HepG2 (cell line): ENCODE data around the gene DPH7. TPM values are rescaled to one million over a fixed set of nuclear protein-coding genes. Genes with fewer than 3 reads are reported as not detected.

Experiments
- ATAC-seq: fragments of 200-7000 bp; cut with Tn5 transposase; 3 replicates; pipeline ENCODE4 v1.9.1; 2020; ENCODE audit warnings: mild to moderate bottlenecking, moderate library complexity
- BruUV-seq: library from RNA; stranded (reverse); fragments of 400-500 nt; replicated peaks from 2 replicates; lab custom pipeline; 2021; lab: Mats Ljungman, UMichigan
- CTCF ChIA-PET: fragments of 300-600 bp; formaldehyde crosslinking; extraction: SDS; loops from one replicate; lab custom pipeline; 2021; ENCODE audit warnings: low total read pairs, inconsistent platforms, low intra/inter-chr PET ratio; lab: Yijun Ruan, JAX
- POLR2A ChIA-PET: fragments of 350-600 bp; sonication (Branson Sonifier 250); formaldehyde crosslinking; loops from one replicate; lab custom pipeline; 2020; ENCODE audit warnings: antibody characterized with exemption, inconsistent platforms; lab: Yijun Ruan, JAX
- DNase-seq: peaks from one replicate; pipeline ENCODE4 v3.0.0-alpha.2; 2015; ENCODE audit warnings: low spot score
- FAIRE-seq: peaks from 3 replicates; lab custom pipeline; 2011; peaks lifted over from hg19 to GRCh38; lab: Jason Lieb, UNC
- H2AFZ ChIP-seq: one replicate; pipeline ENCODE4 v1.6.1; 2011; ENCODE audit warnings: low read length, inconsistent platforms
- H3K27ac ChIP-seq: fragments of 300-600 bp; 3 replicates; pipeline ENCODE4 v1.8.0; 2011; ENCODE audit warnings: mixed run types, mild to moderate bottlenecking, mixed read lengths, low read length, inconsistent platforms; ENCODE audit not compliant: insufficient read depth; ENCODE audit errors: extremely low read length
- H3K27me3 ChIP-seq, 2 experiments: fragments of 200-600 bp in 1 of 2; 2 replicates in 1 of 2; 3 replicates in 1 of 2; pipeline versions ENCODE4 v1.6.0 to v1.8.0; 2011; ENCODE audit warnings: low read length in 2 of 2, mild to moderate bottlenecking in 2 of 2, moderate library complexity in 2 of 2, inconsistent platforms in 1 of 2; ENCODE audit not compliant: insufficient read depth in 2 of 2, control insufficient read depth in 1 of 2
- H3K36me3 ChIP-seq, 2 experiments: fragments of 200-600 bp in 1 of 2; replicated peaks in 1 of 2; 2 replicates in 1 of 2; 3 replicates in 1 of 2; pipeline versions ENCODE4 v1.5.1 to v1.8.0; 2011; ENCODE audit warnings: low read length in 2 of 2, inconsistent platforms in 1 of 2; ENCODE audit not compliant: insufficient read depth in 2 of 2, control insufficient read depth in 1 of 2
- H3K4me1 ChIP-seq: 2 replicates; pipeline ENCODE4 v1.5.1; 2012; ENCODE audit warnings: low read length, inconsistent platforms; ENCODE audit not compliant: insufficient read depth
- H3K4me2 ChIP-seq: 2 replicates; pipeline ENCODE4 v1.6.0; 2011; ENCODE audit warnings: low read depth, low read length, inconsistent platforms
- H3K4me3 ChIP-seq, 3 experiments: fragments of 200-600 bp in 1 of 3; sonication (generic), shearing (Covaris generic) in 1 of 3; replicated peaks in 1 of 3; 2 replicates each; pipeline ENCODE4 v1.5.1; 2011 to 2016; ENCODE audit warnings: low read length in 3 of 3, inconsistent platforms in 2 of 3, low read depth in 2 of 3, mild to moderate bottlenecking in 2 of 3, control low read depth in 1 of 3, mixed read lengths in 1 of 3; ENCODE audit not compliant: insufficient read depth in 1 of 3
- H3K79me2 ChIP-seq: one replicate; pipeline ENCODE4 v1.6.1; 2011; ENCODE audit warnings: low read length, inconsistent platforms; ENCODE audit not compliant: insufficient read depth
- H3K9ac ChIP-seq: 2 replicates; pipeline ENCODE4 v1.6.0; 2011; ENCODE audit warnings: mild to moderate bottlenecking, low read depth, low read length, inconsistent platforms; ENCODE audit not compliant: insufficient read depth
- H3K9me3 ChIP-seq: 2 replicates; pipeline ENCODE4 v1.5.1; 2012; ENCODE audit warnings: mild to moderate bottlenecking, low read length
- H4K20me1 ChIP-seq: 2 replicates; pipeline ENCODE4 v1.6.0; 2011; ENCODE audit warnings: inconsistent platforms, mild to moderate bottlenecking, low read length, moderate library complexity; ENCODE audit not compliant: insufficient read depth
- AGO2 ChIP-seq: fragments of 200-400 bp; formaldehyde crosslinking; optimal IDR thresholded peaks from 2 replicates; pipeline ENCODE3; 2017; ENCODE audit warnings: mild to moderate bottlenecking, low read depth, low read length, moderate library complexity
- MAF1 ChIP-seq: sonication (generic); formaldehyde crosslinking; IDR thresholded peaks from 2 replicates; pipeline ENCODE4 v1.5.0; 2020; ENCODE audit warnings: missing genetic modification reagents, borderline replicate concordance
- MAFF ChIP-seq: IDR thresholded peaks from 2 replicates; pipeline ENCODE4 v1.6.1; 2011; ENCODE audit warnings: low read depth, low read length, improper control_type of control experiment
- MAFK ChIP-seq, 2 experiments: IDR thresholded peaks in 1 of 2; conservative IDR thresholded peaks in 1 of 2; 2 replicates each; pipeline ENCODE4 v1.6.1; 2011; ENCODE audit warnings: improper control_type of control experiment in 2 of 2, low read length in 2 of 2
- NCOA2 ChIP-seq: sonication (generic); formaldehyde crosslinking; IDR thresholded peaks from 2 replicates; pipeline ENCODE4 v1.8.0; 2022; ENCODE audit warnings: inconsistent platforms
- POLR2A ChIP-seq, 2 experiments: IDR thresholded peaks; 2 replicates each; pipeline ENCODE4 v1.6.1; 2011; ENCODE audit warnings: low read depth in 2 of 2, low read length in 2 of 2, mild to moderate bottlenecking in 1 of 2, moderate library complexity in 1 of 2; ENCODE audit not compliant: insufficient read depth in 1 of 2
- ZNF430 ChIP-seq: sonication (generic); formaldehyde crosslinking; IDR thresholded peaks from 2 replicates; pipeline ENCODE4 v1.9.0; 2021; ENCODE audit warnings: mild to moderate bottlenecking, missing genetic modification reagents
- ZNF761 ChIP-seq: sonication (generic); formaldehyde crosslinking; conservative IDR thresholded peaks from 2 replicates; pipeline ENCODE4 v1.4.0; 2020; ENCODE audit warnings: mild to moderate bottlenecking, missing genetic modification reagents
- WGBS: methylation state at CpG from one replicate; pipeline ENCODE4 v1.1.6; 2017; ENCODE audit warnings: low lambda C conversion rate; 5-methylcytosine and 5-hydroxymethylcytosine counted together
- in situ Hi-C: cut with HindIII; loops from 2 replicates; pipeline ENCODE4 v1.10.0; 2017; ENCODE audit warnings: low pct_unique_long_range_greater_than_20kb; ENCODE audit not compliant: extremely low pct_ligation_motif_present
- intact Hi-C: fragments of 100-400 bp; cut with micrococcal nuclease; formaldehyde crosslinking; loops from one replicate; pipeline ENCODE4 v1.10.0; 2022; ENCODE audit not compliant: unreplicated experiment
- polyA plus RNA-seq, 8 experiments: library from polyadenylated mRNA; depleted of rRNA in 3 of 8; stranded (reverse) in 7 of 8; unstranded in 1 of 8; fragments of >200 nt; fragmentation: Illumina TruSeq in 4 of 8; extraction: Trizol in 4 of 8; gene quantifications; 2 replicates each; pipeline versions ENCODE4 v1.2.1 to v1.2.3, GENCODE V29; 2011 to 2016; ENCODE audit warnings: low read depth in 4 of 8, missing spikeins in 1 of 8, mixed read lengths in 1 of 8; ENCODE audit not compliant: insufficient read depth in 1 of 8
- total RNA-seq, 5 experiments: library from RNA; depleted of rRNA; stranded (reverse); fragments of >200 nt; fragmentation: Illumina TruSeq; extraction: Trizol; gene quantifications; 2 replicates each; pipeline ENCODE4 v1.2.3, GENCODE V29; 2016; ENCODE audit warnings: low read depth in 1 of 5
- TF ChIP-seq, protein P1 (sequence below): sonication (generic); formaldehyde crosslinking; IDR thresholded peaks from 2 replicates; pipeline ENCODE4 v1.8.1; 2023; ENCODE audit warnings: mild to moderate bottlenecking, missing genetic modification reagents
- TF ChIP-seq, protein P2 (sequence below), 2 experiments: sonication (generic) in 1 of 2; formaldehyde crosslinking in 1 of 2; IDR thresholded peaks; 2 replicates each; pipeline versions ENCODE4 v1.5.1 to v1.6.1; 2011 to 2020; ENCODE audit warnings: borderline replicate concordance in 1 of 2, low read depth in 1 of 2, low read length in 1 of 2, mild to moderate bottlenecking in 1 of 2, missing genetic modification reagents in 1 of 2, moderate library complexity in 1 of 2
- TF ChIP-seq, protein P3 (sequence below): sonication (generic); formaldehyde crosslinking; IDR thresholded peaks from 2 replicates; pipeline ENCODE4 v1.5.0; 2020; ENCODE audit warnings: missing genetic modification reagents, mild to moderate bottlenecking, borderline replicate concordance

The DPH7 gene
- total and polyA plus RNA-seq, 2 of the 13 experiments (the other 11 are each of a cell fraction or from before 2014, with no cell fraction given): 27.6 to 31.6 TPM

DNA sequence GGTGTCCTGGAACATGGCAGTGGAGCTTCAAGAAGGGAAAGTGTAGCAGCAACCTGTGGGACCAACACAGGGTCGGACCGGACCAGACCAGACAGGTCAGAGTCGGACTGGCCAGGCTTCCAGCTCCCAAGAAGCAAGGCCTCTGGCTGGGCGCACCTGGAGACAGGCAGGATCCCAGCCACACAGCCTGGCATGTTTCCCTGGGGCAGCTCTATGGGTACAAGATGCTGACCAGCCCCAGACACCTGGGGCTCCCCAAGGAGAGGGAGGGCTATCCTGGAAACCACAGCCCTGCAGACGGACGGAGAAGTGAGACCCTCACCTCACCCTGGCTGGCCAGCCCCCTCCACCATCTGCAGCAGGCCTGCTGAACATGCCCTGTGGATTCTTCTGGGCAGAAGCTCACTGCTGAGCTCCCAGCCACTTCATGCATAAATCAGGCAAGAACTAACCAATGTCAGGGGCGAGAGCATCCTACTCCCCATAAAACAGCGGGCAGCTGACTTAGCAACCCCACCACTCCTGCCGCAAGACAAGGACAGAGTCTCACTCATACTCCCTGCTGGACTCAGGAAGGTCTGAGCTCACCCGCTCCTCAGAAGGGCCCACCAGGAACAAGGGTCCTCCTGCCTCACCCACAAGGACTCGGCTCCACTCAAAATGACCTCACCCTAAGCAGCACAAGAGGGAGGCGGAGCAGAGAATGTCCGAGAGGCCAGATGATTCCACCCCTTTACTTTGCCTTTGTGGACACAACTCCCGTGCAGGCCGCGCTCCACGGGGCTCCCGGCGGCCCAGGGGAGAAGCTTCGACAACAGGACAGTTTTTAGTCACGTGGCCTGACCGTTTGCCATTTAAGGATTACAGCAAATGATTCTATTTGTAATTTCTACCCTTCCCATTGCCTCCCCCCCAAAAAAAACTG is 2.9 kb upstream of the DPH7 start:
- peaks cover 21% of the 10 kb centered on the region for H3K4me1 ChIP-seq
- no peak for FAIRE-seq
- in situ Hi-C loops: no loop called here
- no peaks in the 10 kb centered on the region for H3K27me3 ChIP-seq
- 93% methylated on average over 17 of the region's 22 CpGs for WGBS
- no TSS peak for BruUV-seq
- H4K20me1 ChIP-seq: no peaks in the 10 kb centered on the region; the same call in 1 of the 2 replicates
- H3K36me3 ChIP-seq: peaks cover 16 to 48% of the 10 kb centered on the region in 2 experiments; a peak in 4 of 5 replicates
- 0 out of 4 replicates have a peak, but pooled peaks of 1 of the 2 experiments have one; percentile 30 for TF ChIP-seq POLR2A (IDR thresholded peaks at IDR 0.05; ENCODE audit: insufficient read depth in 1 of 2, low read depth in 2 of 2, low read length in 2 of 2)
- TF ChIP-seq ZNF430 (CRISPR knock-in tag): no peak
- DNase-seq: no peak
- H3K4me3 ChIP-seq: no peak overlapping the region
- ATAC-seq: no peak
- intact Hi-C loops: no loop called here
- ChIA-PET POLR2A (interaction anchor here (0.7 to 2.1 kb wide), 4 partner anchors 9 to 37 kb away, joined by 3 to 7 read pairs (median 4); partner anchors contain the start of genes ARRDC1, EHMT1 and ZMYND19), CTCF (no interaction called here)
- H3K4me2 ChIP-seq: no peak overlapping the region
- H2AFZ ChIP-seq: no peak overlapping the region
- no peak overlapping the region for H3K27ac ChIP-seq
- no peak overlapping the region for H3K9ac ChIP-seq
- H3K79me2 ChIP-seq: peaks cover 14% of the 10 kb centered on the region
- no peaks in the 10 kb centered on the region for H3K9me3 ChIP-seq

- no peak for DNase-seq
- FAIRE-seq: no peak
- in situ Hi-C loops: no loop called here
- POLR2A ChIA-PET: interaction anchor here (1.8 to 2.1 kb wide), 2 partner anchors 10 to 24 kb away, joined by 6 to 7 read pairs; partner anchors contain the start of genes ARRDC1 and ZMYND19
- Histone ChIP-seq H3K4me2 (no peak overlapping the region), H3K27me3 (no peaks in the 10 kb centered on the region), H2AFZ (no peak overlapping the region), H3K27ac (no peak overlapping the region), H3K9ac (no peak overlapping the region), H3K9me3 (no peaks in the 10 kb centered on the region), H3K36me3 (peaks cover 14 to 47% of the 10 kb centered on the region in 2 experiments; a peak in 4 of 5 replicates), H4K20me1 (no peaks in the 10 kb centered on the region; the same call in 1 of the 2 replicates), H3K4me1 (peaks cover 27% of the 10 kb centered on the region), H3K79me2 (peaks cover 20% of the 10 kb centered on the region), H3K4me3 (no peak overlapping the region)
- intact Hi-C loops: no loop called here
- no TSS peak for BruUV-seq
- no peak for ATAC-seq
- WGBS: 90% methylated on average over 2 of the region's 4 CpGs
- CTCF ChIA-PET: no interaction called here
- TF ChIP-seq, protein P1, sequence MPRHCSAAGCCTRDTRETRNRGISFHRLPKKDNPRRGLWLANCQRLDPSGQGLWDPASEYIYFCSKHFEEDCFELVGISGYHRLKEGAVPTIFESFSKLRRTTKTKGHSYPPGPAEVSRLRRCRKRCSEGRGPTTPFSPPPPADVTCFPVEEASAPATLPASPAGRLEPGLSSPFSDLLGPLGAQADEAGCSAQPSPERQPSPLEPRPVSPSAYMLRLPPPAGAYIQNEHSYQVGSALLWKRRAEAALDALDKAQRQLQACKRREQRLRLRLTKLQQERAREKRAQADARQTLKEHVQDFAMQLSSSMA (CRISPR knock-in tag): no peak
- no peak for TF ChIP-seq AGO2
- peak; percentile 83 to 88 for TF ChIP-seq MAFK (conservative IDR thresholded peaks at IDR 0.05 in 1 of 2, IDR thresholded peaks at IDR 0.05 in 1 of 2; ENCODE audit: low read length in 2 of 2)
- TF ChIP-seq ZNF761 (CRISPR knock-in tag): no peak
- TF ChIP-seq NCOA2 (CRISPR knock-in tag): no peak
- TF ChIP-seq, protein P2, sequence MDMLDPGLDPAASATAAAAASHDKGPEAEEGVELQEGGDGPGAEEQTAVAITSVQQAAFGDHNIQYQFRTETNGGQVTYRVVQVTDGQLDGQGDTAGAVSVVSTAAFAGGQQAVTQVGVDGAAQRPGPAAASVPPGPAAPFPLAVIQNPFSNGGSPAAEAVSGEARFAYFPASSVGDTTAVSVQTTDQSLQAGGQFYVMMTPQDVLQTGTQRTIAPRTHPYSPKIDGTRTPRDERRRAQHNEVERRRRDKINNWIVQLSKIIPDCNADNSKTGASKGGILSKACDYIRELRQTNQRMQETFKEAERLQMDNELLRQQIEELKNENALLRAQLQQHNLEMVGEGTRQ (IDR thresholded peaks at IDR 0.05; ENCODE audit: low read depth, low read length): no peak
- TF ChIP-seq, protein P2 (CRISPR knock-in tag; IDR thresholded peaks at IDR 0.05; ENCODE audit: borderline replicate concordance): no peak
- TF ChIP-seq MAFF: peak; percentile 79
- no peak for TF ChIP-seq MAF1
- TF ChIP-seq, protein P3, sequence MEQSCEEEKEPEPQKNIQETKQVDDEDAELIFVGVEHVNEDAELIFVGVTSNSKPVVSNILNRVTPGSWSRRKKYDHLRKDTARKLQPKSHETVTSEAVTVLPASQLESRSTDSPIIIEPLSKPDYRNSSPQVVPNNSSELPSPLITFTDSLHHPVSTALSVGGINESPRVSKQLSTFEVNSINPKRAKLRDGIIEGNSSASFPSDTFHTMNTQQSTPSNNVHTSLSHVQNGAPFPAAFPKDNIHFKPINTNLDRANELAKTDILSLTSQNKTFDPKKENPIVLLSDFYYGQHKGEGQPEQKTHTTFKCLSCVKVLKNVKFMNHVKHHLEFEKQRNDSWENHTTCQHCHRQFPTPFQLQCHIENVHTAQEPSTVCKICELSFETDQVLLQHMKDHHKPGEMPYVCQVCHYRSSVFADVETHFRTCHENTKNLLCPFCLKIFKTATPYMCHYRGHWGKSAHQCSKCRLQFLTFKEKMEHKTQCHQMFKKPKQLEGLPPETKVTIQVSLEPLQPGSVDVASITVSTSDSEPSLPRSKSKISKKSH: no peak
Measured at GRCh38 chr9:137580954-137581322, 2.2 kb upstream of the DPH7 start.
